SK-N-SH treated with all-trans-retinoic acid at 6 μM for 48 hours (cell line): ENCODE measurements around the gene OTOG.

ENCODE experiments used
- ISL1 ChIP-seq: fragments of 250-450 bp; sonication (Bioruptor Pico); IDR thresholded peaks from 2 replicates; pipeline ENCODE4 v2.1.2; 2022; ENCODE audit warnings: mild to moderate bottlenecking, moderate library complexity
- RARB ChIP-seq: fragments of 250-450 bp; sonication (Bioruptor Pico); IDR thresholded peaks from 2 replicates; pipeline ENCODE4 v1.8.0; 2021; ENCODE audit warnings: mild to moderate bottlenecking, moderate library complexity
- ZFP3 ChIP-seq: fragments of 250-450 bp; sonication (Bioruptor Pico); IDR thresholded peaks from 2 replicates; pipeline ENCODE4 v1.5.0; 2020; ENCODE audit warnings: mild to moderate bottlenecking, moderate library complexity

DNA sequence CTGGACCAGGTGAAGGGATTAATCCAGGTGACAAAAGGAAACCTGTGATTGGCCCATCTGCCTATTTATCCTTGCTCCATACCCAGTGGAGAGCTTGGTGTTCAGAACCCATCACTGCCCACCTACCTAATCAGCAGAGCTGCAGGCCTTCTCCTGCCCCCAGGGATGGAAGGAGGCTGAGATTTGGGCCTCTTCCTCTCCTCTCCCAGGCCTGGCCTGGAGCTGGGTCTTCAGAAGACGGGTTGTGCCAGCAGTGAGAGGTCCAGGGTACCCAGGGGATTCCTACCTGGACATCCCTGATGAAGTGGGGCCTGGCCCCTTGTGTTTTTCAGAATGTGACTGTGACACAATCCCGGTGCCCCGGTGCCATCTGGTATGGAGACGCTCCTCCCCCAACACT, 92.0 kb downstream of the OTOG start:
- no peak for TF ChIP-seq ZFP3
- no peak for TF ChIP-seq RARB (CRISPR knock-in tag)
- no peak for TF ChIP-seq ISL1 (CRISPR knock-in tag)
